ENCODE data around the gene DUSP8. TPM values are rescaled to one million over a fixed set of nuclear protein-coding genes. Genes with fewer than 3 reads are reported as not detected.

Gene DUSP8
- total RNA-seq, 4 donors from 2014 or later, result 1.9 to 4.8 (median 3.0) TPM

- no peak for DNase-seq (ENCODE audit: low spot score in 2 of 2)
- WGBS, result 72% methylated on average over 12 of the region's 20 CpGs
- Histone ChIP-seq H3K27me3 (no peaks in the 10 kb centered on the region), H3K4me1 (peaks cover 46% of the 10 kb centered on the region), H3K9me3 (no peaks in the 10 kb centered on the region), H3K27ac (no peak overlapping the region), H3K36me3 (no peaks in the 10 kb centered on the region), H3K4me3 (no peak overlapping the region)
- no peak for TF ChIP-seq POLR2A (IDR thresholded peaks at IDR 0.05)
- no peak for TF ChIP-seq POLR2AphosphoS5 (IDR thresholded peaks at IDR 0.05)
- no peak for TF ChIP-seq CTCF (IDR thresholded peaks at IDR 0.05)
- no peak for TF ChIP-seq EP300 (IDR thresholded peaks at IDR 0.05)
These were observed 62.3 kb downstream of the DUSP8 start for GRCh38 chr11:1509626-1510255.

GRCh38 chr11:1508986-1509385 is 63.1 kb downstream of the DUSP8 start:
- no peaks in the 10 kb centered on the region for H3K27me3 ChIP-seq
- no peak overlapping the region for H3K27ac ChIP-seq
- no peaks in the 10 kb centered on the region for H3K9me3 ChIP-seq
- no peak for TF ChIP-seq CTCF (IDR thresholded peaks at IDR 0.05)
- TF ChIP-seq POLR2A (IDR thresholded peaks at IDR 0.05), result no peak
- TF ChIP-seq EP300 (IDR thresholded peaks at IDR 0.05), result no peak
- no peak for TF ChIP-seq POLR2AphosphoS5 (IDR thresholded peaks at IDR 0.05)
- H3K4me3 ChIP-seq, result no peak overlapping the region
- peaks cover 45% of the 10 kb centered on the region for H3K4me1 ChIP-seq
- DNase-seq (ENCODE audit: low spot score in 2 of 2), result peak in 1 of 2 donors; percentile 59
- no peaks in the 10 kb centered on the region for H3K36me3 ChIP-seq
- 86% methylated on average over 7 of the region's 10 CpGs for WGBS

- DNase-seq (ENCODE audit: low spot score in 2 of 2), result no peak
- TF ChIP-seq CTCF (IDR thresholded peaks at IDR 0.05), result no peak
- TF ChIP-seq POLR2AphosphoS5 (IDR thresholded peaks at IDR 0.05), result no peak
- 75% methylated on average over 2 of the region's 15 CpGs for WGBS
These were observed 63.6 kb downstream of the DUSP8 start for GRCh38 chr11:1508491-1508891.

GRCh38 chr11:1507381-1508140 is 64.5 kb downstream of the DUSP8 start:
- no peak for TF ChIP-seq POLR2AphosphoS5 (IDR thresholded peaks at IDR 0.05)
- no peak for TF ChIP-seq POLR2A (IDR thresholded peaks at IDR 0.05)
- TF ChIP-seq EP300 (IDR thresholded peaks at IDR 0.05), result no peak
- TF ChIP-seq CTCF (IDR thresholded peaks at IDR 0.05), result no peak
- Histone ChIP-seq H3K9me3 (no peaks in the 10 kb centered on the region), H3K27me3 (no peaks in the 10 kb centered on the region), H3K4me3 (no peak overlapping the region), H3K4me1 (peaks cover 48% of the 10 kb centered on the region), H3K27ac (no peak overlapping the region), H3K36me3 (no peaks in the 10 kb centered on the region)
- 89% methylated on average over 8 of the region's 21 CpGs for WGBS
- no peak for DNase-seq (ENCODE audit: low spot score in 2 of 2)

More at GRCh38 chr11:1508491-1508891, 63.6 kb downstream of the DUSP8 start:
- no peaks in the 10 kb centered on the region for H3K9me3 ChIP-seq
- H3K4me1 ChIP-seq, result peaks cover 47% of the 10 kb centered on the region
- no peaks in the 10 kb centered on the region for H3K27me3 ChIP-seq
- no peak overlapping the region for H3K4me3 ChIP-seq
- H3K36me3 ChIP-seq, result no peaks in the 10 kb centered on the region
- no peak overlapping the region for H3K27ac ChIP-seq

DNA sequence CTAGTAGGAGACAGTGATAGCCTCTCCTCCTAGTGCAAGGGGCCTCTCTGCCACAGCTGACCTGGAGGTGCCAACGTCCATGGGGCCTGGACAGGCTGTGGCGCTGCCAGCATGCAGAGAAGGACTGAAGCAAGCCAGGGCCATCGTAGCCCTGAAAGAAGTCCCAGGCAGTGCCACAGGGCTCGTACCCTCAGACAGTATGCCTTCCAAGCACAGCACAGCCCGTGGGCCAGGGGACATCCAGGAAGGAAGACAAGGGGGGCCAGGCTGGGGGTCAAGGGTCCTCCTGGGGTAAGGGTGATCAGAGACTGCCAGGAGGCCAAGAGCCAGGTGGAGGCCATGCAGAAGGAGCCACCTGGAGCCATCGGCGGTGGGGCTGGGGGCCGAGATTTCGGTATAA is 65.1 kb downstream of the DUSP8 start:
- 85% methylated on average over 7 of the region's 9 CpGs for WGBS

More for the DNA sequence above, 65.1 kb downstream of the DUSP8 start:
- H3K27ac ChIP-seq, result no peak overlapping the region
- no peaks in the 10 kb centered on the region for H3K36me3 ChIP-seq
- no peaks in the 10 kb centered on the region for H3K9me3 ChIP-seq
- peaks cover 54% of the 10 kb centered on the region for H3K4me1 ChIP-seq
- no peak overlapping the region for H3K4me3 ChIP-seq
- H3K27me3 ChIP-seq, result no peaks in the 10 kb centered on the region
- TF ChIP-seq EP300 (IDR thresholded peaks at IDR 0.05) (no peak), POLR2A (IDR thresholded peaks at IDR 0.05) (no peak), POLR2AphosphoS5 (IDR thresholded peaks at IDR 0.05) (no peak), CTCF (IDR thresholded peaks at IDR 0.05) (no peak)
- no peak for DNase-seq (ENCODE audit: low spot score in 2 of 2)

Data from suprapubic skin (tissue), 4 donors.